ENCODE measurements around the gene FAIM2. TPM values are rescaled to one million over a fixed set of nuclear protein-coding genes. Genes with fewer than 3 reads are reported as not detected.
A peak's percentile ranks its signal among the peaks of the same experiment; 100 is the strongest.

The FAIM2 gene
- total and polyA plus RNA-seq, 9 of the 15 experiments (the other 6 are each of a cell fraction or from before 2014, with no cell fraction given) = 0.01 to 0.10 TPM; not detected in 7

DNA sequence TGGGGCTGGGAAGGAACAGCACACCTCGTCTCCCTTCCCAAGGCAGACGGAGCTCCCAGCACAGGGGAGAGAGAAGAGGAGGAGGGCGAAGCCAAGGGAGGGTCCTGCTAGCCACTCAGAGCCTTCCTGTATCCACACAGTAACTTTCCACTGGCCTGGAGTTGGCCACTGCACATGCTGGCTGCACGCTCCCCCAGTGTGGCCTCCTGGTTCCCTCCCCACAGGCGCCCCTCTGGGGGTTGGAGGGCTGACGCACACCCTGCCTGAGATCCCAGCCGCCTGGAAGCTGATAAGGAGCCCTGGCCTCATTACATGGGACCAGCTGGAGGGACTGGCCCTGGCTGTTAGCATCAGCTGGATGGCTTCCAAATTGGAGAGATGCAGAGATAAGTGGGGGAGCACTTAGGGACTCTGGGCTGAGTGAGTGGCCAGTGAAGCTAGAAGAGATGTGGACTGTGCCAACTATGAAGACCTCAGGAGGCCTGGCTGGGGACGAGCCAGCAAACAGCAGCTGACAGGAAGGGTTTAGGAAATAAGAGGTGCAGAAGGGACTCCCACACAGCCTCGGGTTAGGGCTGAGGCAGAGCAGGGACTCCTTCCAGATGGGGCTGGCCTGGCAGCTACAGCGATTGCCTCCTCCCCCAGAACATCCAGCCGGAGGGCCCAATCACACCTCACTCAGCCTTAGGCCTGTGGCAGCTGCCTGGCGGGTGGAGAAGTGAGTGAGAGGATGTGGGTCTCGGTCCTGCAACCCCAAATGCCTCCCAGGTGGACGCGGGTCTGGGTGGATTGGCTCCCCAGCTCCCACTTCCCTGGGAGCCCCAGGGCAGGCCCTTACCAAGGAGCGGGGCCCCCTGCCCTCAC, 34.5 kb downstream of the FAIM2 start (continued):
- TF ChIP-seq ELF4 (CRISPR knock-in tag; IDR thresholded peaks at IDR 0.05) = peak; percentile 36; the same call in 1 of the 2 replicates
- TF ChIP-seq, protein P1, sequence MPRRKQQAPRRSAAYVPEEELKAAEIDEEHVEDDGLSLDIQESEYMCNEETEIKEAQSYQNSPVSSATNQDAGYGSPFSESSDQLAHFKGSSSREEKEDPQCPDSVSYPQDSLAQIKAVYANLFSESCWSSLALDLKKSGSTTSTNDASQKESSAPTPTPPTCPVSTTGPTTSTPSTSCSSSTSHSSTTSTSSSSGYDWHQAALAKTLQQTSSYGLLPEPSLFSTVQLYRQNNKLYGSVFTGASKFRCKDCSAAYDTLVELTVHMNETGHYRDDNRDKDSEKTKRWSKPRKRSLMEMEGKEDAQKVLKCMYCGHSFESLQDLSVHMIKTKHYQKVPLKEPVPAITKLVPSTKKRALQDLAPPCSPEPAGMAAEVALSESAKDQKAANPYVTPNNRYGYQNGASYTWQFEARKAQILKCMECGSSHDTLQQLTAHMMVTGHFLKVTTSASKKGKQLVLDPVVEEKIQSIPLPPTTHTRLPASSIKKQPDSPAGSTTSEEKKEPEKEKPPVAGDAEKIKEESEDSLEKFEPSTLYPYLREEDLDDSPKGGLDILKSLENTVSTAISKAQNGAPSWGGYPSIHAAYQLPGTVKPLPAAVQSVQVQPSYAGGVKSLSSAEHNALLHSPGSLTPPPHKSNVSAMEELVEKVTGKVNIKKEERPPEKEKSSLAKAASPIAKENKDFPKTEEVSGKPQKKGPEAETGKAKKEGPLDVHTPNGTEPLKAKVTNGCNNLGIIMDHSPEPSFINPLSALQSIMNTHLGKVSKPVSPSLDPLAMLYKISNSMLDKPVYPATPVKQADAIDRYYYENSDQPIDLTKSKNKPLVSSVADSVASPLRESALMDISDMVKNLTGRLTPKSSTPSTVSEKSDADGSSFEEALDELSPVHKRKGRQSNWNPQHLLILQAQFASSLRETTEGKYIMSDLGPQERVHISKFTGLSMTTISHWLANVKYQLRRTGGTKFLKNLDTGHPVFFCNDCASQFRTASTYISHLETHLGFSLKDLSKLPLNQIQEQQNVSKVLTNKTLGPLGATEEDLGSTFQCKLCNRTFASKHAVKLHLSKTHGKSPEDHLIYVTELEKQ (CRISPR knock-in tag; IDR thresholded peaks at IDR 0.05) = 0 out of 2 replicates have a peak, but pooled peaks have one; percentile 29
- TF ChIP-seq ZNF444 (CRISPR knock-in tag; IDR thresholded peaks at IDR 0.05) = peak; percentile 75; the same call in 1 of the 2 replicates
- peak; percentile 99 for TF ChIP-seq SMARCA4 (IDR thresholded peaks at IDR 0.05)
- peak; percentile 95 for TF ChIP-seq HDAC3 (IDR thresholded peaks at IDR 0.05; ENCODE audit: borderline replicate concordance, partially characterized antibody)
- TF ChIP-seq, protein P2, sequence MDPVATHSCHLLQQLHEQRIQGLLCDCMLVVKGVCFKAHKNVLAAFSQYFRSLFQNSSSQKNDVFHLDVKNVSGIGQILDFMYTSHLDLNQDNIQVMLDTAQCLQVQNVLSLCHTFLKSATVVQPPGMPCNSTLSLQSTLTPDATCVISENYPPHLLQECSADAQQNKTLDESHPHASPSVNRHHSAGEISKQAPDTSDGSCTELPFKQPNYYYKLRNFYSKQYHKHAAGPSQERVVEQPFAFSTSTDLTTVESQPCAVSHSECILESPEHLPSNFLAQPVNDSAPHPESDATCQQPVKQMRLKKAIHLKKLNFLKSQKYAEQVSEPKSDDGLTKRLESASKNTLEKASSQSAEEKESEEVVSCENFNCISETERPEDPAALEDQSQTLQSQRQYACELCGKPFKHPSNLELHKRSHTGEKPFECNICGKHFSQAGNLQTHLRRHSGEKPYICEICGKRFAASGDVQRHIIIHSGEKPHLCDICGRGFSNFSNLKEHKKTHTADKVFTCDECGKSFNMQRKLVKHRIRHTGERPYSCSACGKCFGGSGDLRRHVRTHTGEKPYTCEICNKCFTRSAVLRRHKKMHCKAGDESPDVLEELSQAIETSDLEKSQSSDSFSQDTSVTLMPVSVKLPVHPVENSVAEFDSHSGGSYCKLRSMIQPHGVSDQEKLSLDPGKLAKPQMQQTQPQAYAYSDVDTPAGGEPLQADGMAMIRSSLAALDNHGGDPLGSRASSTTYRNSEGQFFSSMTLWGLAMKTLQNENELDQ (CRISPR knock-in tag; IDR thresholded peaks at IDR 0.05; ENCODE audit: borderline replicate concordance) = no peak
- TF ChIP-seq TCFL5 (CRISPR knock-in tag; conservative IDR thresholded peaks at IDR 0.05) = 0 out of 2 replicates have a peak, but pooled peaks have one; percentile 66
- TF ChIP-seq MCM7 (IDR thresholded peaks at IDR 0.05) = no peak
- peak in 1 of 2 experiments; percentile 95; a peak in 3 of 4 replicates for TF ChIP-seq HDAC1 (IDR thresholded peaks at IDR 0.05)
- TF ChIP-seq, protein P3, sequence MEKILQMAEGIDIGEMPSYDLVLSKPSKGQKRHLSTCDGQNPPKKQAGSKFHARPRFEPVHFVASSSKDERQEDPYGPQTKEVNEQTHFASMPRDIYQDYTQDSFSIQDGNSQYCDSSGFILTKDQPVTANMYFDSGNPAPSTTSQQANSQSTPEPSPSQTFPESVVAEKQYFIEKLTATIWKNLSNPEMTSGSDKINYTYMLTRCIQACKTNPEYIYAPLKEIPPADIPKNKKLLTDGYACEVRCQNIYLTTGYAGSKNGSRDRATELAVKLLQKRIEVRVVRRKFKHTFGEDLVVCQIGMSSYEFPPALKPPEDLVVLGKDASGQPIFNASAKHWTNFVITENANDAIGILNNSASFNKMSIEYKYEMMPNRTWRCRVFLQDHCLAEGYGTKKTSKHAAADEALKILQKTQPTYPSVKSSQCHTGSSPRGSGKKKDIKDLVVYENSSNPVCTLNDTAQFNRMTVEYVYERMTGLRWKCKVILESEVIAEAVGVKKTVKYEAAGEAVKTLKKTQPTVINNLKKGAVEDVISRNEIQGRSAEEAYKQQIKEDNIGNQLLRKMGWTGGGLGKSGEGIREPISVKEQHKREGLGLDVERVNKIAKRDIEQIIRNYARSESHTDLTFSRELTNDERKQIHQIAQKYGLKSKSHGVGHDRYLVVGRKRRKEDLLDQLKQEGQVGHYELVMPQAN (IDR thresholded peaks at IDR 0.05; ENCODE audit: borderline replicate concordance) = peak; percentile 63; the same call in 1 of the 2 replicates
- peak; percentile 70 to 73 for TF ChIP-seq NRF1 (conservative IDR thresholded peaks at IDR 0.05 in 1 of 2, IDR thresholded peaks at IDR 0.05 in 1 of 2)
- peak; percentile 96 for TF ChIP-seq JUND (IDR thresholded peaks at IDR 0.05; ENCODE audit: borderline replicate concordance, low read depth, low read length)
- peak; percentile 95; the same call in 2 of the 3 replicates for TF ChIP-seq JUND (tag; IDR thresholded peaks at IDR 0.05; ENCODE audit: borderline replicate concordance, low read depth, low read length)
- TF ChIP-seq, protein P4, sequence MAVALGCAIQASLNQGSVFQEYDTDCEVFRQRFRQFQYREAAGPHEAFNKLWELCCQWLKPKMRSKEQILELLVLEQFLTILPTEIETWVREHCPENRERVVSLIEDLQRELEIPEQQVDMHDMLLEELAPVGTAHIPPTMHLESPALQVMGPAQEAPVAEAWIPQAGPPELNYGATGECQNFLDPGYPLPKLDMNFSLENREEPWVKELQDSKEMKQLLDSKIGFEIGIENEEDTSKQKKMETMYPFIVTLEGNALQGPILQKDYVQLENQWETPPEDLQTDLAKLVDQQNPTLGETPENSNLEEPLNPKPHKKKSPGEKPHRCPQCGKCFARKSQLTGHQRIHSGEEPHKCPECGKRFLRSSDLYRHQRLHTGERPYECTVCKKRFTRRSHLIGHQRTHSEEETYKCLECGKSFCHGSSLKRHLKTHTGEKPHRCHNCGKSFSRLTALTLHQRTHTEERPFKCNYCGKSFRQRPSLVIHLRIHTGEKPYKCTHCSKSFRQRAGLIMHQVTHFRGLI (CRISPR knock-in tag; IDR thresholded peaks at IDR 0.05) = peak; percentile 71
- TF ChIP-seq POLR2A (conservative IDR thresholded peaks at IDR 0.05) = no peak
- TF ChIP-seq POU5F1 (IDR thresholded peaks at IDR 0.05; ENCODE audit: borderline replicate concordance, low read depth, low read length, partially characterized antibody) = no peak
- TF ChIP-seq CTBP1 (IDR thresholded peaks at IDR 0.05; ENCODE audit: borderline replicate concordance) = peak; percentile 100
- TF ChIP-seq EZH2 (IDR thresholded peaks at IDR 0.05; ENCODE audit: borderline replicate concordance, low read depth, low read length) = no peak
